GM12878 (cell line): ENCODE results near the gene GPRC5B. TPM values are rescaled to one million over a fixed set of nuclear protein-coding genes. Genes with fewer than 3 reads are reported as not detected.

Experiments
- ATAC-seq: fragments of 200-7000 bp; cut with Tn5 transposase; 3 replicates; pipeline ENCODE4 v1.9.1; 2020; ENCODE audit warnings: mild to moderate bottlenecking, moderate library complexity
- BruUV-seq: library from RNA; stranded (reverse); fragments of 400-500 nt; replicated peaks from 2 replicates; lab custom pipeline; 2021; lab: Mats Ljungman, UMichigan
- CTCF ChIA-PET: fragments of 300-600 bp; sonication (Branson Sonifier 250); formaldehyde crosslinking; extraction: SDS; loops from one replicate; lab custom pipeline; 2021; ENCODE audit warnings: inconsistent platforms; lab: Yijun Ruan, JAX
- POLR2A ChIA-PET: fragments of 350-600 bp; formaldehyde crosslinking; extraction: SDS; loops from one replicate; lab custom pipeline; 2021; ENCODE audit warnings: inconsistent platforms; lab: Charles Lee
- RAD21 ChIA-PET: fragments of 300-600 bp; sonication (Branson Sonifier 250); formaldehyde crosslinking; loops from one replicate; lab custom pipeline; 2023; ENCODE audit warnings: antibody characterized with exemption; ENCODE audit not compliant: unreplicated experiment; lab: Charles Lee
- SMC1A ChIA-PET: fragments of 300-600 bp; sonication (Branson Sonifier 250); formaldehyde crosslinking; loops from one replicate; lab custom pipeline; 2023; ENCODE audit not compliant: unreplicated experiment, uncharacterized antibody; lab: Charles Lee
- DNase-seq: peaks from one replicate; pipeline ENCODE4 v3.0.0-alpha.2; 2011; ENCODE audit warnings: low read depth, low spot score
- FAIRE-seq: peaks from 3 replicates; lab custom pipeline; 2011; peaks lifted over from hg19 to GRCh38; lab: Jason Lieb, UNC
- H2AFZ ChIP-seq: 2 replicates; pipeline ENCODE4 v1.6.0; 2011; ENCODE audit warnings: low read depth, low read length, control low read depth; ENCODE audit not compliant: control insufficient read depth
- H3K27ac ChIP-seq: 2 replicates; pipeline ENCODE4 v1.5.1; 2011; ENCODE audit warnings: control low read depth; ENCODE audit not compliant: control insufficient read depth, insufficient read depth
- H3K27me3 ChIP-seq, 2 experiments: replicated peaks in 1 of 2; 2 replicates each; pipeline versions ENCODE4 v1.6.0 to v1.6.1; 2011; ENCODE audit warnings: low read length in 1 of 2; ENCODE audit not compliant: control insufficient read depth in 2 of 2, insufficient read depth in 2 of 2
- H3K36me3 ChIP-seq, 2 experiments: 2 replicates each; pipeline ENCODE4 v1.5.1; 2011; ENCODE audit warnings: low read length in 1 of 2; ENCODE audit not compliant: control insufficient read depth in 2 of 2, insufficient read depth in 2 of 2
- H3K4me1 ChIP-seq: 2 replicates; pipeline ENCODE4 v1.6.1; 2011; ENCODE audit warnings: mild to moderate bottlenecking, low read length, moderate library complexity, mixed read lengths; ENCODE audit not compliant: control insufficient read depth, insufficient read depth
- H3K4me2 ChIP-seq: 2 replicates; pipeline ENCODE4 v1.6.0; 2011; ENCODE audit warnings: control low read depth; ENCODE audit not compliant: control insufficient read depth, insufficient read depth
- H3K4me3 ChIP-seq: fragments of 200-600 bp; sonication (generic); 2 replicates; pipeline ENCODE4 v1.5.1; 2016
- H3K79me2 ChIP-seq: 2 replicates; pipeline ENCODE4 v1.6.0; 2011; ENCODE audit warnings: low read length; ENCODE audit not compliant: control insufficient read depth, insufficient read depth
- H3K9ac ChIP-seq: 2 replicates; pipeline ENCODE4 v1.8.0; 2011; ENCODE audit warnings: low read length, control low read depth, mixed read lengths; ENCODE audit not compliant: control insufficient read depth, insufficient read depth
- H3K9me3 ChIP-seq: replicated peaks from 3 replicates; pipeline ENCODE4 v1.5.1; 2011; ENCODE audit warnings: mild to moderate bottlenecking, low read length; ENCODE audit not compliant: control insufficient read depth, insufficient read depth
- H4K20me1 ChIP-seq: 2 replicates; pipeline ENCODE4 v1.6.0; 2011; ENCODE audit not compliant: control insufficient read depth, insufficient read depth
- E4F1 ChIP-seq: fragments of 450-650 bp; IDR thresholded peaks from 2 replicates; pipeline ENCODE4 v1.6.1; 2018; ENCODE audit warnings: borderline replicate concordance, mild to moderate bottlenecking; ENCODE audit not compliant: partially characterized antibody
- POLR2AphosphoS5 ChIP-seq: IDR thresholded peaks from 2 replicates; pipeline ENCODE4 v1.6.1; 2011; ENCODE audit warnings: mild to moderate bottlenecking, low read length, inconsistent platforms
- RAD51 ChIP-seq: fragments of 450-650 bp; IDR thresholded peaks from 2 replicates; pipeline ENCODE4 v1.6.1; 2016; ENCODE audit warnings: moderate library complexity, mild to moderate bottlenecking, inconsistent platforms
- SIN3A ChIP-seq: IDR thresholded peaks from 2 replicates; pipeline ENCODE4 v1.6.1; 2012; ENCODE audit warnings: low read depth, low read length, improper control_type of control experiment
- SMC3 ChIP-seq: IDR thresholded peaks from 2 replicates; pipeline ENCODE4 v1.6.1; 2011; ENCODE audit warnings: low read length, improper control_type of control experiment, borderline replicate concordance
- SP1 ChIP-seq: IDR thresholded peaks from one replicate; pipeline ENCODE4 v1.6.1; 2011; ENCODE audit warnings: low read depth, low read length
- SREBF1 ChIP-seq: IDR thresholded peaks from 2 replicates; pipeline ENCODE4 v1.6.1; 2012; ENCODE audit warnings: mild to moderate bottlenecking, low read length
- SUZ12 ChIP-seq: fragments of 200-600 bp; sonication (generic); IDR thresholded peaks from one replicate; pipeline ENCODE4 v1.6.1; 2018; ENCODE audit warnings: antibody characterized with exemption, mild to moderate bottlenecking; ENCODE audit not compliant: unreplicated experiment
- ZNF24 ChIP-seq: fragments of 450-650 bp; IDR thresholded peaks from 2 replicates; pipeline ENCODE4 v1.6.1; 2017; ENCODE audit warnings: antibody characterized with exemption, mild to moderate bottlenecking
- ZNF687 ChIP-seq: fragments of 450-650 bp; IDR thresholded peaks from 2 replicates; pipeline ENCODE4 v1.6.1; 2017; ENCODE audit warnings: mild to moderate bottlenecking, moderate library complexity
- ZSCAN29 ChIP-seq: fragments of 450-650 bp; IDR thresholded peaks from 2 replicates; pipeline ENCODE4 v1.6.1; 2017; ENCODE audit warnings: mild to moderate bottlenecking, moderate library complexity
- whole genome bisulfite sequencing: methylation state at CpG from one replicate; pipeline ENCODE4 v1.1.6; 2016; ENCODE audit warnings: low lambda C conversion rate; ENCODE audit not compliant: insufficient replicate concordance, insufficient coverage; ENCODE audit errors: missing lambda C conversion rate; 5-methylcytosine and 5-hydroxymethylcytosine counted together
- in situ Hi-C: fragments of 300-500 bp; cut with MboI; formaldehyde crosslinking; loops from 9 replicates; pipeline ENCODE4 v1.14.3; 2018; ENCODE audit warnings: mixed read lengths
- intact Hi-C: fragments of 100-400 bp; cut with micrococcal nuclease; formaldehyde crosslinking; loops from one replicate; pipeline ENCODE4 v1.14.2; 2022; ENCODE audit not compliant: unreplicated experiment
- polyA plus RNA-seq, 11 experiments: library from polyadenylated mRNA; depleted of rRNA in 4 of 11; unstranded in 6 of 11; stranded (reverse) in 5 of 11; fragments of >200 nt; fragmentation: Nextera tagmentation in 4 of 11; fragmentation: Illumina TruSeq in 1 of 11; extraction: Ambion mirVana in 4 of 11; extraction: Trizol in 1 of 11; gene quantifications; 1 replicate in 1 of 11; 2 replicates in 10 of 11; pipeline versions ENCODE4 v1.2.1 to v1.2.3, GENCODE V29; 2011 to 2016; ENCODE audit warnings: inconsistent platforms in 2 of 11, missing spikeins in 2 of 11, low read depth in 1 of 11
- total RNA-seq, 4 experiments: library from RNA; depleted of rRNA in 3 of 4; stranded (reverse); fragments of >200 nt in 3 of 4; fragmentation: Illumina TruSeq in 1 of 4; extraction: Trizol in 1 of 4; gene quantifications; 2 replicates each; pipeline versions ENCODE4 v1.2.1 to v1.2.3, GENCODE V29; 2013 to 2021
- TF ChIP-seq, protein P1 (sequence below): IDR thresholded peaks from 2 replicates; pipeline ENCODE4 v1.6.1; 2011; ENCODE audit warnings: mild to moderate bottlenecking, low read depth, low read length, moderate library complexity; ENCODE audit not compliant: insufficient replicate concordance
- TF ChIP-seq, protein P2 (sequence below), 3 experiments: IDR thresholded peaks in 2 of 3; conservative IDR thresholded peaks in 1 of 3; 2 replicates each; pipeline ENCODE4 v1.5.1; 2011; ENCODE audit warnings: low read depth in 3 of 3, low read length in 3 of 3, mild to moderate bottlenecking in 3 of 3, control low read depth in 2 of 3, moderate library complexity in 2 of 3, inconsistent platforms in 1 of 3, mixed read lengths in 1 of 3; ENCODE audit not compliant: control insufficient read depth in 2 of 3, insufficient read depth in 1 of 3; ENCODE audit errors: extremely low read depth in 1 of 3
- TF ChIP-seq, protein P3 (sequence below): fragments of 450-650 bp; IDR thresholded peaks from 2 replicates; pipeline ENCODE4 v1.6.1; 2016; ENCODE audit warnings: mild to moderate bottlenecking

Gene GPRC5B
- total and polyA plus RNA-seq, 10 of the 15 experiments (the other 5 are each of a cell fraction or from before 2014, with no cell fraction given): 0.01 to 0.42 (median 0.15) TPM; not detected in 2

GRCh38 chr16:19848756-19849155, 35.9 kb downstream of the GPRC5B start:
- ChIA-PET RAD21 (no interaction called here), CTCF (no interaction called here), SMC1A (no interaction called here), POLR2A (no interaction called here)
- Histone ChIP-seq H3K36me3 (no peaks in the 10 kb centered on the region), H4K20me1 (no peaks in the 10 kb centered on the region), H3K4me1 (no peaks in the 10 kb centered on the region), H3K4me3 (no peak overlapping the region), H2AFZ (no peak overlapping the region), H3K9ac (no peak overlapping the region), H3K4me2 (no peak overlapping the region), H3K79me2 (no peaks in the 10 kb centered on the region), H3K27me3 (no peaks in the 10 kb centered on the region), H3K27ac (no peak overlapping the region), H3K9me3 (no peaks in the 10 kb centered on the region)
- intact Hi-C loops: no loop called here
- ATAC-seq (no peak), DNase-seq (no peak), FAIRE-seq (no peak)
- no TSS peak for BruUV-seq
- in situ Hi-C loops: no loop called here
- WGBS: 36% methylated on average over 3 of the region's 3 CpGs
- TF ChIP-seq, protein P1, sequence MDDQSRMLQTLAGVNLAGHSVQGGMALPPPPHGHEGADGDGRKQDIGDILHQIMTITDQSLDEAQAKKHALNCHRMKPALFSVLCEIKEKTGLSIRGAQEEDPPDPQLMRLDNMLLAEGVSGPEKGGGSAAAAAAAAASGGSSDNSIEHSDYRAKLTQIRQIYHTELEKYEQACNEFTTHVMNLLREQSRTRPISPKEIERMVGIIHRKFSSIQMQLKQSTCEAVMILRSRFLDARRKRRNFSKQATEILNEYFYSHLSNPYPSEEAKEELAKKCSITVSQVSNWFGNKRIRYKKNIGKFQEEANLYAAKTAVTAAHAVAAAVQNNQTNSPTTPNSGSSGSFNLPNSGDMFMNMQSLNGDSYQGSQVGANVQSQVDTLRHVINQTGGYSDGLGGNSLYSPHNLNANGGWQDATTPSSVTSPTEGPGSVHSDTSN: no peak
- TF ChIP-seq, protein P2, sequence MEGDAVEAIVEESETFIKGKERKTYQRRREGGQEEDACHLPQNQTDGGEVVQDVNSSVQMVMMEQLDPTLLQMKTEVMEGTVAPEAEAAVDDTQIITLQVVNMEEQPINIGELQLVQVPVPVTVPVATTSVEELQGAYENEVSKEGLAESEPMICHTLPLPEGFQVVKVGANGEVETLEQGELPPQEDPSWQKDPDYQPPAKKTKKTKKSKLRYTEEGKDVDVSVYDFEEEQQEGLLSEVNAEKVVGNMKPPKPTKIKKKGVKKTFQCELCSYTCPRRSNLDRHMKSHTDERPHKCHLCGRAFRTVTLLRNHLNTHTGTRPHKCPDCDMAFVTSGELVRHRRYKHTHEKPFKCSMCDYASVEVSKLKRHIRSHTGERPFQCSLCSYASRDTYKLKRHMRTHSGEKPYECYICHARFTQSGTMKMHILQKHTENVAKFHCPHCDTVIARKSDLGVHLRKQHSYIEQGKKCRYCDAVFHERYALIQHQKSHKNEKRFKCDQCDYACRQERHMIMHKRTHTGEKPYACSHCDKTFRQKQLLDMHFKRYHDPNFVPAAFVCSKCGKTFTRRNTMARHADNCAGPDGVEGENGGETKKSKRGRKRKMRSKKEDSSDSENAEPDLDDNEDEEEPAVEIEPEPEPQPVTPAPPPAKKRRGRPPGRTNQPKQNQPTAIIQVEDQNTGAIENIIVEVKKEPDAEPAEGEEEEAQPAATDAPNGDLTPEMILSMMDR (IDR thresholded peaks at IDR 0.05 in 2 of 3, conservative IDR thresholded peaks at IDR 0.05 in 1 of 3; ENCODE audit: control insufficient read depth in 2 of 3, extremely low read depth in 1 of 3, insufficient read depth in 1 of 3, low read depth in 3 of 3, low read length in 3 of 3): no peak
- no peak for TF ChIP-seq SIN3A
- no peak for TF ChIP-seq ZNF24
- TF ChIP-seq SUZ12: no peak
- no peak for TF ChIP-seq RAD51
- no peak for TF ChIP-seq POLR2AphosphoS5
- no peak for TF ChIP-seq ZNF687
- TF ChIP-seq, protein P3, sequence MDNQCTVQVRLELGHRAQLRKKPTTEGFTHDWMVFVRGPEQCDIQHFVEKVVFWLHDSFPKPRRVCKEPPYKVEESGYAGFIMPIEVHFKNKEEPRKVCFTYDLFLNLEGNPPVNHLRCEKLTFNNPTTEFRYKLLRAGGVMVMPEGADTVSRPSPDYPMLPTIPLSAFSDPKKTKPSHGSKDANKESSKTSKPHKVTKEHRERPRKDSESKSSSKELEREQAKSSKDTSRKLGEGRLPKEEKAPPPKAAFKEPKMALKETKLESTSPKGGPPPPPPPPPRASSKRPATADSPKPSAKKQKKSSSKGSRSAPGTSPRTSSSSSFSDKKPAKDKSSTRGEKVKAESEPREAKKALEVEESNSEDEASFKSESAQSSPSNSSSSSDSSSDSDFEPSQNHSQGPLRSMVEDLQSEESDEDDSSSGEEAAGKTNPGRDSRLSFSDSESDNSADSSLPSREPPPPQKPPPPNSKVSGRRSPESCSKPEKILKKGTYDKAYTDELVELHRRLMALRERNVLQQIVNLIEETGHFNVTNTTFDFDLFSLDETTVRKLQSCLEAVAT: no peak
- TF ChIP-seq SREBF1: no peak
- TF ChIP-seq E4F1: no peak
- TF ChIP-seq SP1: no peak
- no peak for TF ChIP-seq SMC3
- TF ChIP-seq ZSCAN29: no peak
